Measurements from ENCODE around the gene MYO5B.

MYO5B gene

GRCh38 chr18:50090370-50091312 is 104.3 kb downstream of the MYO5B start:
- no peak for TF ChIP-seq GATA2 (IDR thresholded peaks at IDR 0.05; ENCODE audit: low read depth, low read length)

GRCh38 chr18:50089702-50090101 is 105.2 kb downstream of the MYO5B start:
- TF ChIP-seq GATA2 (IDR thresholded peaks at IDR 0.05; ENCODE audit: low read depth, low read length) = no peak
- no peak for TF ChIP-seq GATA3 (IDR thresholded peaks at IDR 0.05; ENCODE audit: low read depth, low read length)

- TF ChIP-seq GATA2 (IDR thresholded peaks at IDR 0.05; ENCODE audit: low read depth, low read length) (no peak), GATA3 (IDR thresholded peaks at IDR 0.05; ENCODE audit: low read depth, low read length) (no peak)
These were observed 111.2 kb downstream of the MYO5B start for GRCh38 chr18:50083708-50084107.

GRCh38 chr18:50080932-50081560 is 113.9 kb downstream of the MYO5B start:
- TF ChIP-seq GATA3 (IDR thresholded peaks at IDR 0.05; ENCODE audit: low read depth, low read length) = no peak
- TF ChIP-seq GATA2 (IDR thresholded peaks at IDR 0.05; ENCODE audit: low read depth, low read length) = no peak

GRCh38 chr18:50080316-50080715 is 114.6 kb downstream of the MYO5B start:
- TF ChIP-seq GATA2 (IDR thresholded peaks at IDR 0.05; ENCODE audit: low read depth, low read length) (no peak), GATA3 (IDR thresholded peaks at IDR 0.05; ENCODE audit: low read depth, low read length) (no peak)

GRCh38 chr18:50079571-50080295 is 115.2 kb downstream of the MYO5B start:
- TF ChIP-seq GATA2 (IDR thresholded peaks at IDR 0.05; ENCODE audit: low read depth, low read length) = no peak
- TF ChIP-seq GATA3 (IDR thresholded peaks at IDR 0.05; ENCODE audit: low read depth, low read length) = no peak

- TF ChIP-seq GATA2 (IDR thresholded peaks at IDR 0.05; ENCODE audit: low read depth, low read length) (no peak), GATA3 (IDR thresholded peaks at IDR 0.05; ENCODE audit: low read depth, low read length) (no peak)
These were observed 118.7 kb downstream of the MYO5B start for GRCh38 chr18:50076277-50076676.

- no peak for TF ChIP-seq GATA3 (IDR thresholded peaks at IDR 0.05; ENCODE audit: low read depth, low read length)
These were observed 119.2 kb downstream of the MYO5B start for GRCh38 chr18:50075772-50076171.

GRCh38 chr18:50074404-50074803 is 120.5 kb downstream of the MYO5B start:
- TF ChIP-seq GATA2 (IDR thresholded peaks at IDR 0.05; ENCODE audit: low read depth, low read length) (no peak), GATA3 (IDR thresholded peaks at IDR 0.05; ENCODE audit: low read depth, low read length) (no peak)

GRCh38 chr18:50073319-50073718 is 121.6 kb downstream of the MYO5B start:
- no peak for TF ChIP-seq GATA2 (IDR thresholded peaks at IDR 0.05; ENCODE audit: low read depth, low read length)
- no peak for TF ChIP-seq GATA3 (IDR thresholded peaks at IDR 0.05; ENCODE audit: low read depth, low read length)

GRCh38 chr18:50072146-50072545 is 122.8 kb downstream of the MYO5B start:
- TF ChIP-seq GATA2 (IDR thresholded peaks at IDR 0.05; ENCODE audit: low read depth, low read length) (no peak), GATA3 (IDR thresholded peaks at IDR 0.05; ENCODE audit: low read depth, low read length) (no peak)

- TF ChIP-seq GATA3 (IDR thresholded peaks at IDR 0.05; ENCODE audit: low read depth, low read length) (no peak), GATA2 (IDR thresholded peaks at IDR 0.05; ENCODE audit: low read depth, low read length) (no peak)
These were observed 123.5 kb downstream of the MYO5B start for GRCh38 chr18:50071397-50071796.

GRCh38 chr18:50069422-50069821 is 125.5 kb downstream of the MYO5B start:
- TF ChIP-seq GATA2 (IDR thresholded peaks at IDR 0.05; ENCODE audit: low read depth, low read length) (no peak), GATA3 (IDR thresholded peaks at IDR 0.05; ENCODE audit: low read depth, low read length) (no peak)

GRCh38 chr18:50065527-50065926 is 129.4 kb downstream of the MYO5B start:
- TF ChIP-seq GATA3 (IDR thresholded peaks at IDR 0.05; ENCODE audit: low read depth, low read length) (no peak), GATA2 (IDR thresholded peaks at IDR 0.05; ENCODE audit: low read depth, low read length) (no peak)

Measured in SH-SY5Y (cell line).